GM21723 (cell line): Measurements from ENCODE around the gene TMEM106C.

ENCODE experiments used
- ATAC-seq: cut with Tn5 transposase; IDR thresholded peaks from one replicate; pipeline ENCODE4 v1.9.1; 2021; ENCODE audit warnings: mild to moderate bottlenecking, moderate library complexity; ENCODE audit not compliant: unreplicated experiment

Gene TMEM106C

GRCh38 chr12:47992776-47993175, 29.4 kb downstream of the TMEM106C start:
- ATAC-seq: no peak

DNA sequence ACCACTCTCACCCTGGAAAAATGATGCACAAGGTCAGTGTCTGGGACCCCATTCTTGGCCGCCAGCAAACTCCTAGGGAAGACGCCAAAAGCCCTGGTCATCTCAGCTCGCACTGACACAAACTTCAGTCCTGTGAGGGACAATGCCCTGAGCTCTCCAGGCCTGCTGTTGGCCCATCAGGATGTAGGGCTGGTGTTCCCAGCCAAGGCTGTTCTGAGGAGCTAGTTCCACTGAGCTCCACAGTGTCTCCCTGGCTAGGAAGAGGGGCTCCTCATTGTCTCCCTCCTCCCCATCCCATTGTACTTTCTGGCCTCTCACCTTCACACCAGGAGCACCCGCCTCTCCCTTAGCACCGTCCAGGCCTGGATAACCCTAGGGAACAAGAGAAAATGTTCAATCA, 30.1 kb downstream of the TMEM106C start:
- ATAC-seq: no peak

- ATAC-seq: no peak
These were observed 32.6 kb downstream of the TMEM106C start for GRCh38 chr12:47995981-47996401.

- no peak for ATAC-seq
These were observed 33.9 kb downstream of the TMEM106C start for GRCh38 chr12:47997321-47997720.

DNA sequence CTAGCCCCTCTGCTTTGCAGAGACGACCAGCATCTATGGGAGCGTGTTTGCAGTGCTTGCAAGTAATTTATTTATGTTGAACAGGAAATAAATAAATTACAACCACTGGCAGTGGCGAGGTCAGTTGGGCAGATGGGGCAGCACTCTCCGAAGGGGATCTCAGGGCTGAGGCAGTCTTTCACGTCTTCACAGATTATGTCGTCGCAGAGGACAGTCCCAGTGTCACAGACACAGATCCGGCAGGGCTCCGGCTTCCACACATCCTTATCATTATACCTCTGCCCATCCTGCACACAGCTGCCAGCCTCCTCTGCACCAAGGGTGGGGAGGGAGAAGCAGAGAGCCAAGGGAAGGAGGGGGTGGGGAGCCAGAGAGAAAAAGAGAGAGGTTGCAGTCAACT, 36.4 kb downstream of the TMEM106C start:
- ATAC-seq: no peak

DNA sequence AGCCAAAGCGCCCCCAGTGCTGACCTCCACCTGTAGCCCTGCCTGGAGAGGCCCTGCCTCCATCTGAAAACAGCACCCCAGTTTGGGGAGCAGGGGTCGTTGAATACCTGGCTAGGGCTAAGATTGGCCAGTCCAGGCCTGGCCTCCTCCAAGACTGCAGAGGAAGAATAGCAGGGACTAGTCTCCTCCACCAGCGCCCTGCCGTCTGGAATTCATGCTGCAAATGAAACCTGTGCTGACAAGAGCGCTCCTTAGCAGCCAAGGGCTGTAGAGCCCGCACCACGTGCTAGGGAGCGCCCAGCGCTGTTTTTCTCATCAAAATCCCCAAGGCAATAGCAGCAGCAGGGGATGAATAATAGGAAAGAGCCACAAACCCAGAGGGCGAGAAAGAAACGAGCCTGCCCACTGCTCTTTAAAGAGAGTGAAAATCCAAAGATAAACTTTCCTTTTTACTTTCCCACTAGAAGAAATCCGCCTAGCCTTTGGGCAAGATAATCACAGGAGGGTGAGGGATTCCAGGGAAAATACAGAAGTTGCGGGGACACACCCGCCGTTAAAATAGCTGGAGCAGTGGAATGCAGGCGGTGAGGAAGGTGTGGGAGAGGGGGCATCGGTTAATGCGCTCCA, 37.6 kb downstream of the TMEM106C start:
- ATAC-seq: no peak

- ATAC-seq: no peak
These were observed 38.4 kb downstream of the TMEM106C start for GRCh38 chr12:48001505-48002413.

GRCh38 chr12:48002414-48002730, 39.0 kb downstream of the TMEM106C start:
- no peak for ATAC-seq

- no peak for ATAC-seq
These were observed 39.4 kb downstream of the TMEM106C start for GRCh38 chr12:48002773-48003218.

DNA sequence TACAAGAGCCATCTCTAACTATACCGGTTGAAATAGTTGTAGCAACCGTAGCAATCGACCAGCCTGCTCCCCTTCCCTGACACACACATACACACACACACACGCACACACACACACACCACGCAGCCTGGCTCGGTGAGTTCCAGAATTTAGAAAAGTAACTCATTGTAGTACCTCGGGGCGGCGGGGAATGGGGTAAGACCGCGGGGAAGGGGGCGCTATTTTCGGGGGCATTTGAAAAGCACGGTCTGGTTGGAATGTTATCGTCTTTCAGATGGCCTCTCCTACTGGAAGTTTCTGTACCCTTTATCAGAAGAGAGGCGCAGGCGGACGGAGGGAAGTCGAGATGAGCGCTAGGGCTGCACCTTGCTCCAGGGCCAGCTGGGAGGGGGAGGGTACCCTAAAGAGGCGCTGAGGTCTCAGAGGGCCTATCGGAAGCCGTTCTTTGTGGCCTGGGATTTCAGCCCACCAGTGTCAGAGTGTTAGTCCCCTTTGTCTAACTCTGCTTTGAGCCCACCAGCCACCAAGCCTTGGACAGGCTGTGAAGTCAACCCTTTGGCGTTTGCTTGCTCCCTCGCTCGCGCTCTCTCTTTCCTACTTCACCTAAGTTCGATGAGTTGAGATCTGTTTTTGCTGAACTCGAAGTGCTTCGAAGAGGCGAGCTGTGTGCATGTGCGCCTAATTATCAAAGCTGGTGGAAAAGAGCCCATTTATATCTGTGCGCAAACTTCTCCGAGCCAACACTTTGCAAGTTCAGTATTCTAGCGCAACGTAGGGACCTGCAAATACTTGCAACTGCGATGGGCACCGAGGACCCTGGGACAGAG, 40.0 kb downstream of the TMEM106C start:
- ATAC-seq: no peak

- ATAC-seq: no peak
These were observed 40.9 kb downstream of the TMEM106C start, which contains the start of gene COL2A1 for GRCh38 chr12:48004053-48004941. Gene COL2A1 (minus strand): TSS chr12:48004476. CDS start chr12:48004321, 155 bp downstream.

DNA sequence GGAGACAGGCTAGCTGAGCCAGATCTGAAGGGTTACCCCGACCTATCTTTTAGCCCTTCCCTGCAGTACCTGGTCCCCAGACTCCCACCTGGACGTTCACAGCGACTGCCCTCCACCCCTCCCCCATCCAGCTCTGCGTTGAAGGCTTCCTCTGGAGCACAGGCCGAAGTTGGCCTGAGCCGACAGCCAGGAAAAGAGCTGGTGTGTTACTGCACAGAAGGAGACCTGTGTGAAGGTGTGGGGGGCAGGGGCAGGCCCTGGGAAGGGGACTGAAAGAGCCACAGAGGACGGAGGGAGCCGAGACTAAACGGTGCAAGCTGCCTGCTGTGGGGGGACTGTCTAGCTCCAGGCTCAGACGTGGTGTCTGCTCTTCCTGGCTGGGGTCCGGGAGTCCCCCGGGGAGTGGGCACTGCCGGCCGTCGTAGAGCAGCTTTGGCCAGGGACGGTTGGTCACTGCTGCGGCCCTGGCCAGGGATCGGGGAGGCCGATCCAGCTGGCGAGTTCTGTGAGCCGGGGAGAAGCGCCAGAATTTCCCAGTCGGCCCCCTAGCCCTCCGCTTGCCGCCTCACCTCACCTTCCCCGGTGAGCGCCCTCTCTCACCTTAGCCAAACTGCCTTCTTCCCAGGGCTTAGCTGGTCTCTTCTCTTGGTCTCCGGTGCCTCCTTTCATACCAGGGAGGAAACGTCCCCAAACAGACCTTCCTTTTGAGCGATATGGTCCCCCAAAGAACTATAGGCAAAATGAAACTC, 41.8 kb downstream of the TMEM106C start:
- no peak for ATAC-seq

DNA sequence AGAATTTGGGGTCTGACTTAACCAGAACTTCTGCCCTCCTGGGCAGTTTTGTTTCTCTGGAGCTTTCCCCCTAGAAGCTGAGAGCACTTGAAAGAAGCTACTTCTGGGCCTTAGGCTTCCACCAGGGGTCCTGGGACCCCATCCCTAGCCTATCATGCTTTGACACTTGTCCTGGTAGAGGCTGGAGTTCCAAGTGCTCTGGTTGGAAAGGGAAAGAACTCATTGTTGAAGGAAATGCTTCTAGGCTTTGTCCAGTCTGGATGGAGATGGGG, 42.3 kb downstream of the TMEM106C start:
- ATAC-seq: no peak

GRCh38 chr12:48007206-48007605, 43.8 kb downstream of the TMEM106C start:
- ATAC-seq: no peak

- no peak for ATAC-seq
These were observed 45.0 kb downstream of the TMEM106C start for GRCh38 chr12:48008349-48008748.

- no peak for ATAC-seq
These were observed 45.6 kb downstream of the TMEM106C start for GRCh38 chr12:48008950-48009349.

- ATAC-seq: no peak
These were observed 46.1 kb downstream of the TMEM106C start for GRCh38 chr12:48009471-48009870.

DNA sequence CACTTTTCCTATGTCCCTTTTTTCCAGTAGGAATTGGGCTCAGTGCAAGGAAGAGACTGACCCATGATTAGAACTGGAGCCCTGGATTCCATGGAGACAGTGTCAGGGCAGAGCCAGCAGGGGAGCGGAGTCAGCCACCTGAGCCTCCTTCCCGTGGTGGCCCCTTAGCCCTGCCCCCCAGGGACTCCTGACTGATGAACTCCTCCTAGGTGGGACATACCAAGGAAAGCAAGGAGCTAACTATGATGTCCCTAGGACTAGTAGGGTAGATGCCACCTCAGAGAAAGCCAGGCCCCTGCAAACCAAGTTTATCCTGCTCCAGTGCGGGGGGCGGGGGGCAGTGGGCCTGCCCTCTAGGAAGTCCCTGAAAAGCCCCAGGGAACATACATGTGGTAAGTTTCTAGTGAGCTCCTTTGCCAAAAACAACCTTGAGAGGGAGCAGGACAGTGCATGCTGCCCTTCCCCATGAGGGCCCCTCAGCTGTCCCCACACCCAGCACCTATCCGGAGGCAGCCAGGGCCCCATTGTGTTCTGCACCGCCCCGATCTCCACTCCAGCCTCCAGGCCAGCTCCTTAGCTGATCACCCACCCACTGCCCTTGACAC, 47.1 kb downstream of the TMEM106C start:
- no peak for ATAC-seq

DNA sequence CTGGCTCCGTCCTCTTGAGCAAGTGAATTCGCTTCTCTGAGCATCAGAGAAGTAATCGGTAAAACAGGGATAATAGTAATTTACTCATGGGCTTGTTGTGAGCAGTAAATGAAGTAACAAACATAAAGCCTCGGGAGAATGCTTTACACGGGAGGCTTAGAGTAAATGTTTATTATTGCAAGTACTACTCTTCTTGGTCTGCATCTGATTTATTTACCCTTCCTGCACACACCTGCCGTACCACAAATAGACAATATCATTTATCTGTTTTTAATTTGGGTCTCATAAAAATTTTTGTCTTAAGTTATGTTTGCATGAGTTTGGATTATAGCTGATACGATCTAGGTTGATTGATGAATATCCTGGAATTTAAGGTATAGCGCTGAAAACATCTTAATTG, 48.7 kb downstream of the TMEM106C start:
- ATAC-seq: no peak

DNA sequence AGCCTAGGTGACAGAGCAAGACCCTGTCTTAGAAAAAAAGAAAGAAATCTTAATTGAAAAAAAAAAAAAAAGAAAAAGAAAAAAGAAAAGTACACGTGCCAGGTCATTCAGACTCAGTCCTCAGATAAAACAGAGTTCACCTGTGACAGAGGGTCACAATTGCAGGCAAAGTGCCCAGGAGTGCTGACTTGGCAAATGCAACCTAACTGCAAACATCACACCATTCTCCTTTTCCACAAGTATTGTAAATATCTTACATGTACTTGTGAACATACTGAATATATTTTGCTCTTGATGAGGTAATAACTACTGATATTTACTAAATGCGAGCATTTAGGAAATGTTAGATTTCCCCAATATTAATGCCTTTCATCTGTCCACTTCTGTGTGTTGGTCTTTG, 49.9 kb downstream of the TMEM106C start:
- ATAC-seq: no peak
